ENCODE measurements around the gene CMSS1.

- TF ChIP-seq, protein P1, sequence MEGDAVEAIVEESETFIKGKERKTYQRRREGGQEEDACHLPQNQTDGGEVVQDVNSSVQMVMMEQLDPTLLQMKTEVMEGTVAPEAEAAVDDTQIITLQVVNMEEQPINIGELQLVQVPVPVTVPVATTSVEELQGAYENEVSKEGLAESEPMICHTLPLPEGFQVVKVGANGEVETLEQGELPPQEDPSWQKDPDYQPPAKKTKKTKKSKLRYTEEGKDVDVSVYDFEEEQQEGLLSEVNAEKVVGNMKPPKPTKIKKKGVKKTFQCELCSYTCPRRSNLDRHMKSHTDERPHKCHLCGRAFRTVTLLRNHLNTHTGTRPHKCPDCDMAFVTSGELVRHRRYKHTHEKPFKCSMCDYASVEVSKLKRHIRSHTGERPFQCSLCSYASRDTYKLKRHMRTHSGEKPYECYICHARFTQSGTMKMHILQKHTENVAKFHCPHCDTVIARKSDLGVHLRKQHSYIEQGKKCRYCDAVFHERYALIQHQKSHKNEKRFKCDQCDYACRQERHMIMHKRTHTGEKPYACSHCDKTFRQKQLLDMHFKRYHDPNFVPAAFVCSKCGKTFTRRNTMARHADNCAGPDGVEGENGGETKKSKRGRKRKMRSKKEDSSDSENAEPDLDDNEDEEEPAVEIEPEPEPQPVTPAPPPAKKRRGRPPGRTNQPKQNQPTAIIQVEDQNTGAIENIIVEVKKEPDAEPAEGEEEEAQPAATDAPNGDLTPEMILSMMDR (IDR thresholded peaks at IDR 0.05) = no peak
- no peak for TF ChIP-seq RARB (CRISPR knock-in tag; IDR thresholded peaks at IDR 0.05)
- TF ChIP-seq HOXB5 (CRISPR knock-in tag; IDR thresholded peaks at IDR 0.05) = no peak
- TF ChIP-seq EP300 (IDR thresholded peaks at IDR 0.05) = no peak
- no peak for TF ChIP-seq NPAS2 (CRISPR knock-in tag; IDR thresholded peaks at IDR 0.05; ENCODE audit: borderline replicate concordance)
- TF ChIP-seq MAX (IDR thresholded peaks at IDR 0.05) = no peak
- TF ChIP-seq FOSB (CRISPR knock-in tag; IDR thresholded peaks at IDR 0.05) = no peak
- no peak for TF ChIP-seq JUN (IDR thresholded peaks at IDR 0.05)
- no peak for TF ChIP-seq GATA3 (IDR thresholded peaks at IDR 0.05; ENCODE audit: borderline replicate concordance)
- TF ChIP-seq RAD21 (conservative IDR thresholded peaks at IDR 0.05 in 1 of 2, IDR thresholded peaks at IDR 0.05 in 1 of 2) = no peak
These were observed 123.5 kb downstream of the CMSS1 start for GRCh38 chr3:99941211-99941610.

Measured in A549 (cell line).